GM21576 (cell line): Measurements from ENCODE around the gene PAPPA2.

Experiments
- ATAC-seq: cut with Tn5 transposase; IDR thresholded peaks from one replicate; pipeline ENCODE4 v1.9.1; 2021; ENCODE audit warnings: mild to moderate bottlenecking, moderate library complexity; ENCODE audit not compliant: unreplicated experiment

The PAPPA2 gene

DNA sequence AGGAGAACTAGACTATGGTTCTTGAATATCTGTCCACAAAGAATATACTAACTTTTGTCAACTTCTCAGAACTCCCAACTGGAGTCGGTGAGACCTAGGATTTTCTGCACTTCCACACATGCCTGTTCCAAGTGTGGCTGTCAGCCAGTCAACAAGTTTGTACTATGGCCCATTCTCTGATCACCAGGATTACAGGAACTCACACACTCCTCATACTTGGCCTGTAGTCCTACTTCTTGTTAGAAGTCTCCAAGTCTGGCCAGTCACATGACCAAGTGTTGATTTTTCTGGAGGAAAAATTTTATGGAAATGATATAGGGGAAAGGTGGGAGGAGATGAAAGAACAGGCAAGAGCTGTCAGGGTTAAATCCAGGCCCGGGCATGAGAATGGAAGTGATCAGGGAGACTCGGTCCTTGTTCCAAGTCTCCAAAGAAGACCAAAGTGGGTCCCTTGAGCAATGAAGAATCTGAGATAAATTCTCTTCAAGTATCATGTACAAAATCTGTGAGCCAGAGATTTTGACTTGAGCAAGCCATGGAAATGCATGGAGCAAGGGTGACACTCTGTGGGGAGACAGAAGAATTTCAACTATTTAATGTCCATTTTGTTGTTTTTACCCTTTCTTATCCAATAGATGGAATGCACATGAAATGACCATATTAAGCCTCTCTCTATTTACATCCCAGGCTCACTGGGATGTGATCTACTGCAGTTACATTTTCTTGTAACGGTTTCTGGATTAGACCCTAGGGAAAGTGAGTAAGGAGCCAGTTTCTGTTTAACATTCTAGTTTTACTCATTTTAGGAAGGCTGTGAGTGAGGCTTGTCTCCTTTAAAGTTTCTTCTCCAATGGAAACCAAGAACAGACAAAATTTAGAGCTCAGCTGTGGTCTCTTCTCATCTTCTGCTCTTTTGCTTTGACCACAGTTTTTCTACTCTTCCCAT lies 380.6 kb downstream of the PAPPA2 start:
- no peak for ATAC-seq

DNA sequence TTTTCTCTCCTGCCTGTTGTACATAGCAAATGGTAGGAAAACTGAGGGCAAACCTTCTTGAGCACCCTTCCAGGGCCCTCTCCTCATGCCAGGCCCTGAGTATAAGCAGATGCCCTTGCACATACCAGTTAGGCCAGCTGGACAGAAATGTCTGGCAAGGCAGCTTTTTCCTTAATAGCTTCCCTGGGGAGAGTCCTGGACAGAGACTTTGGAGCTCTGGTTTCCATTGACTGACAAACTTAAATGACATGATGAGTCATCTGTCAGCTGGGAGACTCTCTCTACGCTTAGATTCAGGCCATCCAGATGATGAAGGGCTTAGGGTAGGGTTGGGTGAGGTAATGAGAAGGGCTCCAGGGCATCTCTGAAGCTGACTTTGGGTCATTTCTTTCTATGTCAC lies 384.1 kb downstream of the PAPPA2 start:
- ATAC-seq: no peak

DNA sequence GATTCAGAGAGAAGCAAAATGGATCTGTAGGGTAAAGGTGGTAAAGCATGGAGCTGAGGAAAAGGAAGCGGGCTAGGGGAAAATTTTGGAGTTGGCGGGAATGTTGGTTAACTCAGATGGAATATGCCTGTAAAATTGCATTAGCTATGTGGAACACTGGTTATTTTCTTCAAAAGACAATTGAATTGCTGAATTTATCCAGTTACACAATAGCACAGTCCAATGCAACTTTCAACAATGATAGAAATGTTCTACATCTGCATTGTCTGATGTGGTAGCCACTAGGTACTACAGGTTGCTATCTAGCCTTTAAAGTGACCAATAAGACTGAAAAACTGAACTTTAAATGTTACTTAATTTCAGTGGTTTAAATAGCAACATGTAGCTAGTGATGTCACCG lies 386.3 kb downstream of the PAPPA2 start:
- ATAC-seq: no peak

DNA sequence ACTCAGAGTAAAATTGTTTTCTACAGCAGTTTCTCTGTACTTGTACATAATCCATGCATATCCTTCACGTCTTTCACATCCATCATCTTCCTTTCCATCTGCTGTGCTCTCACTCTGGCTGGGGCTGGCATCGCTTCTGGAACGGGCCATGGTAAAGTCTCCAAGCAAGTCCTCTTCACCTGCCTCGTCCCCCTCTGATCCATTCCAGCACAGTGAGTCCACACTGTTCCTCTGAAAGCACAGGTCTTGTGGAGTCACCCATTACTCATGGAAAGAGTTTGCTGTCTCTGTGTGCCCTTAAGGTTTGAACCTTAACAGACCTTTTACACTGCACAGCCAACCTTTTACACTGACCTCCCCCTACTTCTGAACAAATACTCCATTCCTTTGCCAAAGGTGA lies 387.9 kb downstream of the PAPPA2 start:
- no peak for ATAC-seq

DNA sequence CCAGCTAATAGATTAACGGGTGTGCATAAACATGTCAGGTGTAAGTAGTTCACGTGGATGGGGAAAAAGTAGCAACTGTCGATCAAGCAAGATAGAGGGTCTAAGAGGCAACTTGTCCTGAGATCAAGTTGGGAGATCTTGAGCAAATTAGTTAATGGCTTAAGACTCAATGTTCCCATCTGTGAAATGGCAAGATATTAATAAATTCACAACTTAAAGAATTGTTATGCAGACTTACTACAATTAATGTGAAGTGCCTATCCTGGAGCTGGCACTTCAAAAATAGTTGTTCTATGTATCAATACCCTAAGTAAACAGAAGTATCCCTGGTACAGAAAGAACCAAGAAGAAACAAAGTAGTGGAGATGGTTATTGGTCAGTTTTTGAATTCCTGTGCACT lies 389.1 kb downstream of the PAPPA2 start:
- no peak for ATAC-seq

DNA sequence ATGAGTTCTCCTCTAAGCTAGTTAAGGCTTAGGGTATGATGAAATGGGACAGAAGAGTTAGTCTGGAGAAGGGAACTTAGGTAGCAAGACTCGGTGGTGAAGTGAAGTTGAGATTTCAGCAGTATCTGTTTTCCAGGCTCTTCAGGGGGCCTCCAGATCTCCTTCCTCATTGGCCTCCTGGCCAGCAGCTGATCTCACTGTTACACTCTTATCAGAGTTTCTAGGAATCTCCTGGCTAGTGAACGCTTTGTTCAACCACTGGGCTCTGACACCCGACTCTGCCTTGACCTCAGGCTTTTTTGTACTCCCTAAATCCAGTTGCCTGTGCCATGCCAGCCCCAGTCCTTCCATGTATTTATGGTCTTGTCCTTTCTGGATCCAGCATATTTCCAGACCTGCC lies 390.5 kb downstream of the PAPPA2 start:
- no peak for ATAC-seq

DNA sequence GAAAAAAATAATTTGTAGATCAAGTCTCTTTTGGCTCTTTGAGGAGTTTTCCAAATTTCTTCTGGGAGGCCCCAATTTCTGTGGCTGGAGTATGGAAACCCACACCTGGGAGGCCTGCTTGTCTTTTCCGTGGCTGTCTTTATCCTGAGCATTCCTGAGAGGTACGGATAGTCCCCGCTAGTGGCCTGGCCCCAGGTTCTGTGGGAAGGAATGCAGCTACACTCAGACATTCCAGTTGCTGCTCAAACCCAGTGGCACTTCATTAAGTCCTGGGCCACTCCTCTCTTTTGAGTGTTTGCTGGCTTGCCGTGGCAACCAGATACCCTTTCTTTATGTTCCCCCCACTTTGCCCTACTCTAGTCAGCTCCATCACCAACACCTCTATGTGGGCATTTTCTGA lies 391.1 kb downstream of the PAPPA2 start:
- ATAC-seq: no peak

DNA sequence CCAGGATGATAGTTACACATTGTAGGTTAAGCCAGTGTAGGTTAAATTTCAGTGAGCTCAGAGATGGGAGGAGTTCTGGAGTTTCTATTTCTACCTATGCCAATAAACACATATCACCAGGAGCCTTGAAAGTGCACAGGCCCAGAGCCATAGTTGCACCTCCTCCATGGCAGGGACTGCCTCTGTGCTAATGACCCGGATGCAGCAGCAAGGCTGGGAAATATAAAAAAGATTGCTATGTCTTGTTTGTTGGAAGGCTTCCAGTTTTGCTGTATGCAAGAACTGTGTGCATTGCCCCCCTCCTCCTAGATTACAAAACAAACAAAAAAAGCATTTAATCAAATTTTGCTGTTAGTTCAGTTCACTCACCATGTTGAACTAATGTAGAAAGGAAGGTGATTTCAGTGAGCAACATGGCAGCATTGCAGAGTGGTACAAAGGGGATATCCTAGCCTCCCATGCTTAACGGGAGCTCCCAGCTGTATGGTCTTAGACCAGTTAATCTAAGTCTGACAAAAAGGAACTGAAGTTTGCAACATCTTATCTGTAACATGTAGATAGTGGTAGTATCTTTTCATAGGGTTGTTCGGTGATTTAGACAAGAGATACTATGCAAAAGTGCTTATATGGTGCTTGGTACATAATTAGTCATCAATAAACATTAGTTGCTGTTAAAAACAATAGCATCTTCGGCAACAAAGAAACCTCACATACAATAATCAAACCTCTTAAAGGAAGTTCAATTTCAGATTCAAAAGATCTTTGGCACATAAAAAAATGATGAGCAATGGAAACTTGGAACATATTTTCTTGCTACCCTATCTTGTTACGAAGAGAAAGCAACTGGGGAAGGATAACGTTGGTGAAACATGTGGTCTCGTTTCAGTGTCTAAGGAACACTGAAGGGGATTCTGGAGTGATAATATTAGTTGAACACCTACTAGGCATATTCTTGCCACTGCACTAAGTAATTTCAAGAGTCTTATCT lies 392.1 kb downstream of the PAPPA2 start:
- no peak for ATAC-seq

DNA sequence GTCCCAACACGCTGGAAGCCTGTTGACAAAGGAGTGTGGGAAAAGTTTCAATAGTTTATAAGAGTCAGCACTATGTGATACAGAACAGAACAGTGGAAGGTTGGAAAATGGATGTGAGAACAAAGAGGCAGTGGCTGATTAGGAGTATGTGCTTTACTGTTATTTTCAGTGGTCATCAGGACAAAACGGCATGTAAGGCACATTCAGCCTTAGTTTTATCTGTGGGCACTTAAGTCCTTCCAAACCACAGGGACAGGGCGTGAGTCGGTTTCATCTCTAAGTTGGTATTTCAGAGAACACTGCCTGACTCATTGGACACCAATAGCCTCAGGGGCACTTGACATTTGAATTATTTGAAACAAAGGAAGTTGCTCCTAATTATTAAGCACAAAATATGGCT lies 394.7 kb downstream of the PAPPA2 start:
- ATAC-seq: no peak

DNA sequence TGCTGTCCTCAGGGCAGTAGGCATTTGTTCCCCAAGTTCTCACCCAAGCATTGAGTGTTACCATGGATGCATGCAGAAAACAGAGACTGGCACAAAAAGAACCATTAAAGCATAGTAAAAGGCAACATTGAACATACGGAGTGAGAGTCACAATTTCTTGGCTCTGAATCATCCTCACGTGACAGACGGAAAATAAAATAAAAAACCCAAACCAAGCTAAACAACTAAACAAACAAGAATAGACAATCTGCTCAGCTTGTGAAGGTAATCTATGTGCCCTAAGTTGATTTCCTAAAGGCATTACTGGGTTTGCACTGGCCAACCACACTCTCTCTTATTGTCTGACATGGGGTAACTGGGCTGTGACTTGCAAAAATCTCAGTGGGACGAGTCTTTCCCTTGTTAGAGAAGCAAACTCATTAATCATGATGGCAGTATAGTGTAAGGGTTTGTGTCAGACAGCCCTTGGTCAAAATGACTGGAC lies 395.5 kb downstream of the PAPPA2 start:
- no peak for ATAC-seq

DNA sequence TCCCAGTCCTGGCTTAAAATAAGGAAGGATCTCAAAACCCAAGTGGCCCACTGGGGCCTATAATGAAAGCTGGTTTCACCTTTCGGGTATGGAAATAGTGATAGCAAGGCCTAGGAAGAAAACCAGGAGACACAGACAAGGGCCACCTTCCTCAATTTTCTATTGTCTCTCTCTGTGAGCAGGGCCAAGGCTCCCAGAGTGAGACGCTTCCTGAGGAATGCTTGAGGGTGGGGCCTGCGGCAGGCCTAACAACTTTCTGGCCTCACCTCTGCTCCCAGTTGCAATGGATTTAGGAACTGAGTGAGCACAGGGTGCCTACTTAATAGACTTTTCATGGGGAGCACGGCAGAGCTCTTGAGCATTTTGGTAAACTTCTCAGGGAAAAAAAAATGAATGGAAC lies 400.6 kb downstream of the PAPPA2 start:
- ATAC-seq: no peak

DNA sequence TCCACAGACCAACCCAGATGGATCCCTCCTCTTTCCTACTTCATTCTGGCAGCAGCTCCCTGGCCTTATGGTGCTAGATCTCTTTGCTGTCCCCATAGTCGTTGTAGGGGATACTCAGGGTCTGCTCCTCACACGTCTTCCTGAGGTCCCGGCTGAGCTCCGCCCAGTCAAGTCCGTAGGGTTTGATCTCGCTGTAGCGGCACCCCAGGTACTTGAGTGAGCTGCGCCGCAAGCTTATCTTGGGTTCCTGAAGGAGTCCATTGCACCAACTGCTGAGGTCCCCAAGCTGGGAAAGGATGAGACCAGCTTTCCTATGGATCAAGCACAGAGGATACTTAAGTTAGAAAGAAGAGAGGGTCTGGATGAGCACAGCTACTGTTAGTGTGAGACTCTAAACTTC lies 401.2 kb downstream of the PAPPA2 start:
- ATAC-seq: no peak

DNA sequence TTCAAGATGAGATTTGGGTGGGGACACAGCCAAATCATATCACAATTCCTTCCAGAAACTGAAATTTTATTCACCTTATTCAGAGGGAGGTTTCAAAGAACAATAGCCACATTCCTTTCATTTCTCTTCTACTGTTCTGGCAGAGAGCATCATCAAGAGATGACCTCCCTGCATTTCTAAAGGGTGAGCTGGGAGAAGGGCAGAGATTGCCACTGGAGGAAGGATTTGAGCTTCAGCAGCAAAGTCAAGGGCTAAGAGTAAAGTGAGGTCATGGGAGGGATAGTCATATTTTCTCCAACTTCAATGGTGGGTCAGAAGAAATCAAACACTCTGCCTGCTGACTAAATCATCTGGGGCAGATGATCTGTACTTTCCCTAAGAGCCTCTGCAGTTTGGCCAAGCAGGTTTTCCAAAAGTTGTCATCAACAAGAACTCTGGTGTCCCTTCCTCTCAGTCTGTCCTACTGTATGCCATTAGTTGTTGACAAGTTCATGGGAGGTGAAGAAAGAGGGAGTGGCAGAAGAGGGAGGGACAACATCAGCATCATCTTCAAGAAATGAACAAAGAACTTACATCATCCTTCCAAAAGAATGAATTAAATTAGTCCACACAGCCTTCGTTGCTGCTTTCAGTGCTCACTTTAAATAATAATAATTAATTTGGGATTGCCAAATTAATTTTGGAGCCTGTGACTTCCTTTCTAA lies 403.2 kb downstream of the PAPPA2 start:
- no peak for ATAC-seq

DNA sequence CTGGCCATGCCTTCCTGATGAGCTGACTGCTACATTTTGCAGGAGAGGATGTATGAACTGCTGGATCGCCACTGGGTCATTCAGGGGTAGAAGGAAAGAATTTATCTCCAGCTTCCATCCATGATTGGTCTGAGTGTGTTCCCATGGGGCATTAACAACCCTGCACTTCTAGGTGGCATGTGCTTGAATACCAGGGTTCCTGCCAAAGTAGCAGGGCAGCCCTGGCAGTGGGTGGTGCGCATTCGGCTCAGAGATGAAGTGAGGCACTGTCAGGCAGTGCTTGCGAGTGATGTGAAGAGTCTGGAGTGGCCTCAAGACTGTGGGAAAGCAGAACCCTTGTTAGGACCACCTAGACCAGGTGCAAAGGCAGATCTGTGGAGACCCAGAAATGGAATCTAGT lies 406.6 kb downstream of the PAPPA2 start:
- ATAC-seq: no peak

DNA sequence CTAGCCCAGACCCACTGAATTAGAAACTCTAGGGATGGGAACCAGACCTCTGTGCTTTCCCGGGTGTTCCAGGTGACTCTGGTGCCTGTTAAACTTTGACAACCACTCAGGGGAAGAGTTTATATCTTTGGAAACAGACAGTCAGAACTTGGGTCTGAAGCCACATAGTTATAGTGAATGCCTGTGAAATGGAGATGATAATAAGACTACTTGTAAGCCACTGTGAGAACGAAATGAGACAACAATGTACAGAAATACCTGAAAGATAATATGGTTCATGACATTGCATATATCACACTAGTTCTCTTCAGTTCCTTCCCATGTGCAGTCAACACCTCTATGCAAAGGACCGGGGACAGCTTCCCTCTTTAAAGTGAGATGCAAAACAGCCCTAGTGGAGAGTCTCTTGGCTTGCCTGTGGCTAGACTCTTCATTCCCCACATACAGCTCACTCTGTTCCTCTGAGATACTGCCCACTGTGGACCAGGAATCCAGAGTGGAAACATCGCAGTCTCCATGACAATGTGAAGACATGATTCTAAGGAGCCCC lies 414.1 kb downstream of the PAPPA2 start:
- ATAC-seq: no peak

DNA sequence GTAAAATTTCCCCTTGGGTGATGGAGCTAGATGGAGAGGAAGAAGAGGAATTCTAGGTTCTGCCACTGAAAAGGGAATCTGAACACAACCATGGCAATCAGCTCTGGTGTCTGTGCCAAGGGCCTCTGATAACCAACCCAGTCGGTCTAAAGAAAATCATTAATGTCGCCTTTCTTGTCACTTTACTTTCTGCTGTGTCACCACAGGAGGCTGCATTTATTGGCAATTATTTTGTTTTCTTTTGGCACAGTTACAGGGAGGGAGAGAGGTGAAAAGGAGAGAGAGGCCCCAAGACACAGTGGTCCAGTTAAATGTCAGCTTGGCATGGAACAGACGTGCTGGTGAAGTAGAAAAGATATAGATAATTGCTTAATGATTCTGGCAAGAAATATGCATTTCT lies 414.6 kb downstream of the PAPPA2 start:
- no peak for ATAC-seq

DNA sequence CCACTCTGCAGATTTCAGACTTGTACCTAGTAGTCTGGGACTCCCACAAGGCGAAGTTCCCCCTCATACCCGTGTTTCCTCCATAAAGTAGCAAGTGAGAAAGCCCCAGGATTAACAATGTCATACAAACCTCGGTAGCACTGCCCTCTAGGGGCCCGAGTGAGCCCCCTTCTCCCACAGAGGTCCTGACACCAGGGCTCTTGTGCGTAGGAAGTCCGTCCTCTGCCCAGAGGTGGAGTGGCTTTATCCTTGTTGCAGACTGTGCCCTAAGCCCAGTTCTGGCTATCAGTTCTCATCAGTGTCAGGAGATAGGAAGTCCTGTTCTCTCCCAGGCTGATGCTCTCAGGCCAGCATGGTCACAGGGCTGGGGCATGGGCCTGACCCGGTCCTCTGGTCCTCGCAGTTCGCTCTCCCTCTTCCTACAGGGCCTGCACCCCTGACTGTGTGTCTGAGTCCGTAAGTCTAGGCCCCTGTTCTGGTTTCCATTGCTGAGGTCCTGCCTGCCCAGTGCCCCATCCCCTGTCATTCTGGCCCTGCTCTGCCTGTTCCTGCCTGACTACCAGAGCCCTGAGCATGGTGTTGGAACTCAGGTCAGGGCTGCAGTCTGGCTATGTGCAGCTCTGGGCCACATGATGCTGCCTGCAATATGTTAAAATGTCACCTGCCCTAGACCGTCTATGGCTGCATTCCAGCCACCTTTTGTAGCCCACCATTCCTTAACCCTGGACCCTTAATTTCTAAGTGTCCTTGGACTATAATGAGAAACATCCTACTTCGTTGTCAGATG lies 416.0 kb downstream of the PAPPA2 start:
- no peak for ATAC-seq

DNA sequence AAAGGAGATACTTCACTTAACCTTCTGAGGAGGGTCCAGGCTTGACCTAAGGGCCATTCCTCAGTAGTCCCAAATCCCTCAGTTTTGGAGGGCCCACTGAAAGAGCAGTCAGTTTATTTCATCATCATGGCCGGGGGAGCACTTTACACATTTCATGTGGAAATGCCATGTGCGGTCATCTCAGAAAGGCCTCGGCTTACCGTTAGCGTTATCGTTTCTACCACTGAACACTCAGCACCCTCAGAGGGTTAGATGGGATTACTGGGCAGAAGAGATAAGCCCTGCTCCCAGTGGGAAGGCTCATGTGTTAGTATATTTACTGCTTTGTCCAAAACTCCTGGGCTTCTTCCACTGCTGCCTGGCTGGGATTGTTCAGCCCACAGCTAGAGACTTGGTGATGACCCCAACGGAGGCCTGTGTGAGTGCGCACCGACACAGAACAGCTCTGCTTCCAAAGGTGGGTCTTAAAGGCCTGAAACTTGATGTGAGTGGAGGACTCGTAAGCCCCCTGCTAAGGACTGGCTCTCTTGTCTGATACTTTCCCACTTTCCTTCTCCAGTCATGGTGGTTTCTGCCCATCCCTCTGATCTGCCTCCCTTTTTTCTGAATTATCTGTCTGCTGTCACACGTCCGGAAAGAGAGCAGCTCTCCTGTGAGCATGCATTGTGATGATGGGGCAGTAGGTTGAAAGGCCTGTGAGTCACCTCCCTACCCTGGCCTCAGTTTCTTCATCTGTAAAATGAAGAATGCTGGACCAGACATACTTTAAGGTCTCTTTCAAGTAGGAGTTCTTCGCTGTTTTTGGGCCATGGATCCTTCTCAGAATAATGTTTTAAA lies 417.0 kb downstream of the PAPPA2 start:
- no peak for ATAC-seq
